Measurements from ENCODE around the gene SPATA33.

SPATA33 gene

GRCh38 chr16:89706518-89707260, 49.1 kb downstream of the SPATA33 start:
- in situ Hi-C loops (cut with MboI; ENCODE audit: low sequenced_read_pairs) = no loop called here

GRCh38 chr16:89707695-89708094, 50.1 kb downstream of the SPATA33 start:
- in situ Hi-C loops (cut with MboI; ENCODE audit: low sequenced_read_pairs) = no loop called here

GRCh38 chr16:89708481-89708931, 50.9 kb downstream of the SPATA33 start:
- in situ Hi-C loops (cut with MboI; ENCODE audit: low sequenced_read_pairs) = no loop called here

- in situ Hi-C loops (cut with MboI; ENCODE audit: low sequenced_read_pairs) = no loop called here
Measured at GRCh38 chr16:89709166-89709565, 51.5 kb downstream of the SPATA33 start.

- in situ Hi-C loops (cut with MboI; ENCODE audit: low sequenced_read_pairs) = no loop called here
Measured at GRCh38 chr16:89709716-89710432, 52.2 kb downstream of the SPATA33 start.

- in situ Hi-C loops (cut with MboI; ENCODE audit: low sequenced_read_pairs) = no loop called here
Measured at GRCh38 chr16:89710709-89711564, 53.3 kb downstream of the SPATA33 start.

GRCh38 chr16:89711601-89712273, 54.1 kb downstream of the SPATA33 start:
- in situ Hi-C loops (cut with MboI; ENCODE audit: low sequenced_read_pairs) = no loop called here

- in situ Hi-C loops (cut with MboI; ENCODE audit: low sequenced_read_pairs) = no loop called here
Measured at GRCh38 chr16:89712274-89712781, 54.7 kb downstream of the SPATA33 start.

GRCh38 chr16:89716493-89716892, 58.9 kb downstream of the SPATA33 start:
- in situ Hi-C loops (cut with MboI; ENCODE audit: low sequenced_read_pairs) = no loop called here

GRCh38 chr16:89716916-89717687, 59.5 kb downstream of the SPATA33 start:
- in situ Hi-C loops (cut with MboI; ENCODE audit: low sequenced_read_pairs) = no loop called here

GRCh38 chr16:89717688-89718505, 60.3 kb downstream of the SPATA33 start:
- in situ Hi-C loops (cut with MboI; ENCODE audit: low sequenced_read_pairs) = no loop called here

Measured in HL-60/S4 treated with phorbol 12-myristate 13-acetate at 8.2 ng/mL for 4 days and 3 days (cell line).